GM06990 (cell line): ENCODE measurements around the gene BAIAP2.

ENCODE experiments used
- DNase-seq: peaks from one replicate; pipeline ENCODE4 v3.0.0-alpha.2; 2011; ENCODE audit not compliant: insufficient read length; ENCODE audit errors: extremely low read depth
- H3K27me3 ChIP-seq: replicated peaks from 2 replicates; pipeline ENCODE4 v1.6.0; 2011; ENCODE audit warnings: low read length; ENCODE audit not compliant: control insufficient read depth, insufficient read depth
- H3K36me3 ChIP-seq: 2 replicates; pipeline ENCODE4 v1.5.1; 2011; ENCODE audit warnings: low read length; ENCODE audit not compliant: control insufficient read depth, insufficient read depth
- H3K4me3 ChIP-seq: replicated peaks from 2 replicates; pipeline ENCODE4 v1.5.1; 2011; ENCODE audit warnings: low read depth, mild to moderate bottlenecking, control low read depth, low read length
- TF ChIP-seq, protein P1 (sequence below): IDR thresholded peaks from 2 replicates; pipeline ENCODE4 v1.5.1; 2011; ENCODE audit warnings: low read length, control low read depth, mild to moderate bottlenecking, inconsistent platforms; ENCODE audit not compliant: insufficient read depth, poor library complexity, severe bottlenecking

Gene BAIAP2

GRCh38 chr17:81045590-81046095 is 10.7 kb downstream of the BAIAP2 start:
- Histone ChIP-seq H3K36me3 (no peaks in the 10 kb centered on the region), H3K27me3 (no peaks in the 10 kb centered on the region; the same call in 1 of the 2 replicates), H3K4me3 (no peak overlapping the region)
- no peak for DNase-seq
- TF ChIP-seq, protein P1, sequence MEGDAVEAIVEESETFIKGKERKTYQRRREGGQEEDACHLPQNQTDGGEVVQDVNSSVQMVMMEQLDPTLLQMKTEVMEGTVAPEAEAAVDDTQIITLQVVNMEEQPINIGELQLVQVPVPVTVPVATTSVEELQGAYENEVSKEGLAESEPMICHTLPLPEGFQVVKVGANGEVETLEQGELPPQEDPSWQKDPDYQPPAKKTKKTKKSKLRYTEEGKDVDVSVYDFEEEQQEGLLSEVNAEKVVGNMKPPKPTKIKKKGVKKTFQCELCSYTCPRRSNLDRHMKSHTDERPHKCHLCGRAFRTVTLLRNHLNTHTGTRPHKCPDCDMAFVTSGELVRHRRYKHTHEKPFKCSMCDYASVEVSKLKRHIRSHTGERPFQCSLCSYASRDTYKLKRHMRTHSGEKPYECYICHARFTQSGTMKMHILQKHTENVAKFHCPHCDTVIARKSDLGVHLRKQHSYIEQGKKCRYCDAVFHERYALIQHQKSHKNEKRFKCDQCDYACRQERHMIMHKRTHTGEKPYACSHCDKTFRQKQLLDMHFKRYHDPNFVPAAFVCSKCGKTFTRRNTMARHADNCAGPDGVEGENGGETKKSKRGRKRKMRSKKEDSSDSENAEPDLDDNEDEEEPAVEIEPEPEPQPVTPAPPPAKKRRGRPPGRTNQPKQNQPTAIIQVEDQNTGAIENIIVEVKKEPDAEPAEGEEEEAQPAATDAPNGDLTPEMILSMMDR = no peak

DNA sequence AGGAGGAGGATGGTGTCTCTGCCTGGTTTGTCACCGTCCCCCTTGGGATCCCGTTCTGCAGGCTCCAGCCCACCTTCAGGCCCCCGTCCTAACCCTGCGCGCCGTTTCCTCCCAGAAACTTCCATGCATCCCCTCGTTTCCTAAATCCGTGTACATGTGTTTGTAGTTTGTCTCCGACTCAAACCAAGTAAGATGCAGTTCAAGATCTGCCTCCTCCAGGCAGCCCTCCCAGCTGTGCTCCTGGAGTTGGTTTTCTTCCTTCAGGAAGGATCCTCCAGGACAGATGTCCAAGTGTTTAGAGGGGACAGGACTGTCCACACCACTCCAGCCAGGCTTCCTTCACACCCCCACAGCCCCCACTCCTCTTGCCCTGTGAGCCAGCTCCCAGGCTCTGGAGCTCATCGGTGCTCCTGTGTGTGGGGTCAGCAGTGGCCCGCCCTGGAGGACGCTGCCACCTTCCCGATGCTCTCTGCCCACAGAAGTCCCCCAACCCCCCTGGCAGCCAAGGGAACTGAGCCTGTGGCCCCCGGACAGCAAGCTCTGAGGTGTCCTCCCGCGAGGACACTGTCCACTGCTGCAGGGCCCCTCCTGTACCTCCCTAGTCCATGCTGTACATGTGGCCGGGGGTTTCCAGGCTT is 11.3 kb downstream of the BAIAP2 start:
- Histone ChIP-seq H3K4me3 (no peak overlapping the region), H3K36me3 (no peaks in the 10 kb centered on the region), H3K27me3 (no peaks in the 10 kb centered on the region; the same call in 1 of the 2 replicates)
- TF ChIP-seq, protein P1 = no peak
- no peak for DNase-seq

DNA sequence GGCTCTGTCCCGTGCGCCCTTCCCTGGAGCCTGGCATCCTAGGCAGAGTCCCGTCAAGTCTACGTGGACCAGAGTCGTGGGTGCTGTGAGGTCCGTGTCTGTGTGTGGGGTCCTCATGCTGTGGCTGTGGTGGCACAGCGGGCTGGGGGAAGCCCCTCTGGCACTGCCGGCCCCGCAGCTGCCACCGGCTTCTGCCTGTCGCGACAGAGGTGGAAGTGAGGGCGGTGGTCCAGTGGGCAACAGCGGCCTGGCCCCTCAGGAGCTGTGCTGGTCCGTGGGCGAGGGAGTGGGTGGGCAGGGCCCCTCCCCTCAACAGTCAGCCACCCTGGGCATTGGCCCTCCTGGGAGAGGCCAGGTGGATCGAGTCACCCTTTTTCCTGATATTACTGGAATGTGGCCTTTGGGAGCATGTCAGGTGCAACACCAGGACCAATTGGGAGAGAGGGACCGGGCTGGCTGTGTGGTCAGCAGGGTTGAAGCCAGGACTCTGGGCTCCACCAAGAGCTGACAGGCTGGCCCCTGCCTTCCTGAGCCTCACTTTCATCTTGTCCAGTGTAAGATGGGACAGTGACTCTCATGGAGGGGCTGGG is 11.9 kb downstream of the BAIAP2 start:
- Histone ChIP-seq H3K36me3 (no peaks in the 10 kb centered on the region), H3K27me3 (no peaks in the 10 kb centered on the region; the same call in 1 of the 2 replicates)
- TF ChIP-seq, protein P1 = no peak

DNA sequence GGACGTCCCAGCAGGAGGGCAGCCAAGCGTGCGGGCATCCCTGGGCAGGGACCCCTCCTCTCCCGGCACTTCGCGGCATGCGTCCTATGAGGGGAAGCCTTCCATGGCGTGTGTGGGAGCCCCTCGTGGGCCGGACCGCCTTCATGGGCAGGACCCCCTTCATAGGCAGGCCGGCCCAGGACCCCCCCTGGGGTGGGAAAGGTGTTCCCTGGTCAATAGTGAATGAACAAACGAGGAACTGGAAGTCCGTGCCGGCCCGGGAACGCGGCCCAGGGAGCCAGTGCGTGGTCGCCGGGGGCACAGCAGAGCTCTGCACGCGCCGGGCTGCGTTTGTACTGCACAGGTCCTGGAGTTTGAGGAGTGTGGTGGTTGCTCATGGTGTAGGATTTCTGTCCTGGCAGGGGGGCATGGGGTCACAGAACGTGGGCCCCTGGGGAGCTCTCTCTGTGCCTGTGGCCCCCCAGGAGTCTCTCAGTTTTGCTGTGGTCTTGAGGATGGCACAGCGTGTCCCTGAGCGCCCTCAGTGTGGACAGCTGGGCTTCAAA is 13.9 kb downstream of the BAIAP2 start:
- H3K4me3 ChIP-seq = no peak overlapping the region
- DNase-seq = no peak
- no peaks in the 10 kb centered on the region for H3K36me3 ChIP-seq
- H3K27me3 ChIP-seq = no peaks in the 10 kb centered on the region; the same call in 1 of the 2 replicates
- TF ChIP-seq, protein P1 = no peak

More for the DNA sequence above, 11.9 kb downstream of the BAIAP2 start:
- DNase-seq = no peak
- no peak overlapping the region for H3K4me3 ChIP-seq

DNA sequence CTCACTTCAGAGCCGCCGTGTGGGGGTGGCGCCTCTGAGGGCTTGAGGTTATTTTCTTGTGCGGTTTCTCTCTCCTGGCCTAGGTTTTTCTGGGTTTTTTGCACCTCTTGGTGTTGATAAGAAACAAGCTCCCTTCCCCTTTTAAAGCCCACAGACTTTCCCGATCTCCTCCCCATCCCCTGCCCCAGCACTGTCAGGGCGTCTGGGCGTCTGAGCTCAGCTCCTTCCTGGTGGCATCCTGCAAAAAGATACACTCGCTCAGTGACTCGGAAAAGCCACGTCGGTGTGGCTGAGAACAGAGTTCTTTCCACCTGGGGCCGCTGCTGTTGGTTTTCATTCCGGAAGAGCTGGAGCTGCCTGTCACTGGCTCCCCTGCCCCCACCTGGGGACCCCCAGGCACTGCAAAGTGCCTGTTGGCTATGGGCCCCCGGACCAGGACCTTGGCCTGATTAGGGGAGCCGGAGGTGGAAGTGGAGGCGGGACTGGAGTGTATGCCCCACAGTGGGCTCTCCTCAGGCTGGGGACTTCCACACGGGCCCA is 14.5 kb downstream of the BAIAP2 start:
- no peak for DNase-seq
- Histone ChIP-seq H3K4me3 (no peak overlapping the region), H3K27me3 (no peaks in the 10 kb centered on the region; the same call in 1 of the 2 replicates), H3K36me3 (no peaks in the 10 kb centered on the region)
- TF ChIP-seq, protein P1 = no peak
